HG03139 (cell line): ENCODE results near the gene BST1.

Source experiments
- ATAC-seq: cut with Tn5 transposase; IDR thresholded peaks from one replicate; pipeline ENCODE4 v1.9.1; 2021; ENCODE audit not compliant: unreplicated experiment

Gene BST1

GRCh38 chr4:15675356-15675755, 27.5 kb upstream of the BST1 start:
- ATAC-seq = no peak

GRCh38 chr4:15676039-15676438, 26.8 kb upstream of the BST1 start:
- ATAC-seq = no peak

GRCh38 chr4:15676899-15677298, 26.0 kb upstream of the BST1 start:
- ATAC-seq = no peak

- no peak for ATAC-seq
These were observed 25.3 kb upstream of the BST1 start for GRCh38 chr4:15677507-15677988.

GRCh38 chr4:15681067-15681371, 21.8 kb upstream of the BST1 start:
- ATAC-seq = no peak

- peak; percentile 85 for ATAC-seq
These were observed 21.3 kb upstream of the BST1 start, which contains the start of gene FAM200B for GRCh38 chr4:15681372-15682241. TSS of gene FAM200B (plus strand) at chr4:15681827. CDS start at chr4:15686978, 5,151 bp downstream.

- ATAC-seq = no peak
These were observed 20.4 kb upstream of the BST1 start for GRCh38 chr4:15682242-15683142.

- no peak for ATAC-seq
These were observed 19.7 kb upstream of the BST1 start for GRCh38 chr4:15683143-15683495.

- no peak for ATAC-seq
These were observed 18.4 kb upstream of the BST1 start for GRCh38 chr4:15684498-15684897.

GRCh38 chr4:15688051-15688450, 14.8 kb upstream of the BST1 start:
- ATAC-seq = no peak

- ATAC-seq = no peak
These were observed 13.3 kb upstream of the BST1 start for GRCh38 chr4:15689540-15689939.

- ATAC-seq = no peak
These were observed 12.7 kb upstream of the BST1 start for GRCh38 chr4:15690020-15690809.

- ATAC-seq = no peak
These were observed 11.3 kb upstream of the BST1 start for GRCh38 chr4:15691346-15692135.

GRCh38 chr4:15692602-15693001, 10.3 kb upstream of the BST1 start:
- no peak for ATAC-seq

- no peak for ATAC-seq
These were observed 8.4 kb upstream of the BST1 start for GRCh38 chr4:15694431-15694830.

- ATAC-seq = no peak
These were observed 7.6 kb upstream of the BST1 start for GRCh38 chr4:15695240-15695699.

- no peak for ATAC-seq
These were observed 7.1 kb upstream of the BST1 start for GRCh38 chr4:15695729-15696128.

GRCh38 chr4:15696866-15697265, 6.0 kb upstream of the BST1 start:
- ATAC-seq = no peak

GRCh38 chr4:15703439-15703838, 574 bp downstream of the BST1 start:
- no peak for ATAC-seq

- ATAC-seq = no peak
These were observed 1.3 kb downstream of the BST1 start for GRCh38 chr4:15704129-15704528.
